Gastrocnemius medialis (tissue), 4 donors: Measurements from ENCODE around the gene RNU1-3. TPM values are rescaled to one million over a fixed set of nuclear protein-coding genes. Genes with fewer than 3 reads are reported as not detected.
A peak's percentile ranks its signal among the peaks of the same experiment; 100 is the strongest.
"Not testable (repeated sequence)": the region's sequence is repeated elsewhere in the genome, so short reads cannot be mapped to it uniquely, and the experiment has no call there.

Experiments used
- ATAC-seq, 2 donors: fragments of 150-250 bp; one replicate each; pipeline ENCODE4 v1.9.1; 2016
- DNase-seq, 2 donors: peaks; one replicate each; pipeline ENCODE4 v3.0.0-alpha.2; 2019
- H3K27ac ChIP-seq, 4 donors: fragments of 200-600 bp; sonication (generic); 1 replicate in 1 of 4; 2 replicates in 3 of 4; pipeline ENCODE4 v1.5.1; 2016 to 2018; ENCODE audit warnings: mild to moderate bottlenecking in 2 of 4, moderate library complexity in 1 of 4
- H3K27me3 ChIP-seq, 3 donors: fragments of 200-600 bp; sonication (generic) in 2 of 3; 1 replicate in 1 of 3; 2 replicates in 2 of 3; pipeline versions ENCODE4 v1.5.1 to v1.6.0; 2016 to 2019; ENCODE audit warnings: mild to moderate bottlenecking in 1 of 3, moderate library complexity in 1 of 3
- H3K36me3 ChIP-seq, 2 donors: fragments of 200-600 bp; sonication (generic) in 1 of 2; one replicate each; pipeline ENCODE4 v1.5.1; 2017 to 2018
- H3K4me1 ChIP-seq, 2 donors: fragments of 200-600 bp; sonication (generic) in 1 of 2; one replicate each; pipeline ENCODE4 v1.5.1; 2016 to 2017; ENCODE audit warnings: mild to moderate bottlenecking in 2 of 2
- H3K4me3 ChIP-seq, 4 donors: fragments of 200-600 bp; sonication (generic) in 3 of 4; 1 replicate in 1 of 4; 2 replicates in 3 of 4; pipeline ENCODE4 v1.5.1; 2016 to 2019; ENCODE audit warnings: mild to moderate bottlenecking in 2 of 4
- H3K9me3 ChIP-seq, 3 donors: fragments of 200-600 bp; sonication (generic) in 2 of 3; 1 replicate in 1 of 3; 2 replicates in 2 of 3; pipeline ENCODE4 v1.5.1; 2016 to 2019
- in situ Hi-C, 4 donors: fragments of 200-750 bp; cut with MboI; loops; one replicate each; pipeline versions ENCODE4 v1.15.0 to v1.8.0; 2017; ENCODE audit warnings: low sequenced_read_pairs in 4 of 4
- intact Hi-C: fragments of 100-400 bp; cut with DNase I; formaldehyde crosslinking; loops from one replicate; pipeline ENCODE4 v1.15.1; 2023; ENCODE audit warnings: low total_unique reads
- total RNA-seq, 4 donors: library from RNA; depleted of rRNA; stranded (reverse); fragments of >200 nt; gene quantifications; one replicate each; pipeline versions ENCODE4 v1.1.0 to v1.2.3, GENCODE V29; 2016
- TF ChIP-seq, protein P1 (sequence below), 5 experiments: fragments of 450-650 bp in 3 of 5; fragments of 200-600 bp in 2 of 5; sonication (generic) in 2 of 5; IDR thresholded peaks in 4 of 5; conservative IDR thresholded peaks in 1 of 5; 1 replicate in 4 of 5; 2 replicates in 1 of 5; pipeline ENCODE4 v1.5.1; 2016 to 2019; ENCODE audit warnings: antibody characterized with exemption in 5 of 5, mild to moderate bottlenecking in 3 of 5, moderate library complexity in 3 of 5

RNU1-3 gene
- total RNA-seq, 4 donors from 2014 or later: under 0.01 TPM; not detected in 3

GRCh38 chr1:16704502-16705100 lies 37.9 kb upstream of the RNU1-3 start:
- H3K4me3 ChIP-seq, H3K27ac ChIP-seq, H3K36me3 ChIP-seq, H3K9me3 ChIP-seq, DNase-seq, intact Hi-C loops, H3K4me1 ChIP-seq, H3K27me3 ChIP-seq, ATAC-seq, in situ Hi-C loops: not testable (repeated sequence)

DNA sequence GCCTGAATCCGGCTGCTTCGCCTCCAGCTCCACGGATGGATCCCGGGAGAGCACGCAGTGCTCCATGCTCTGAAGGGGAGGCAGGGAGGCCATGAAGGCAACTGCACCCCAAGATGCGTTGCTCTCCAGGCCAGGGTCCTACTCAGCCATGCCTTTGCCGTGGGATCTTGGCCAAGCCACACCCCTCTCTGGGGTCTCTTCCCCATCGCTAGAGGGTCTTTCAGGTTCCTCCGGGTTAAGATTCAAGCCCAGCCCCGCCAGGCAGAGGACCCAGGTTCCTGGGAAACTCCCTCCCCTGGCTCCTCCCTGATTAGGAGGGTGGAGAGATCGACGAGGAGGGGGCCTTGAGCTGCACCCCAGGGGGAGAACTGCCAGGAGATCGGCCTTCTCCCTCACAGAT lies 37.3 kb upstream of the RNU1-3 start:
- ATAC-seq, H3K27ac ChIP-seq, H3K27me3 ChIP-seq, H3K4me1 ChIP-seq, H3K36me3 ChIP-seq, H3K4me3 ChIP-seq, DNase-seq, intact Hi-C loops, in situ Hi-C loops, H3K9me3 ChIP-seq: not testable (repeated sequence)

GRCh38 chr1:16703602-16704001 lies 36.9 kb upstream of the RNU1-3 start:
- H3K27ac ChIP-seq, H3K36me3 ChIP-seq, H3K4me3 ChIP-seq, ATAC-seq, H3K27me3 ChIP-seq, intact Hi-C loops, H3K9me3 ChIP-seq, in situ Hi-C loops, DNase-seq, H3K4me1 ChIP-seq: not testable (repeated sequence)

GRCh38 chr1:16703141-16703540 lies 36.4 kb upstream of the RNU1-3 start:
- peak; percentile 47 to 71 for ATAC-seq
- H3K4me1 ChIP-seq, DNase-seq, H3K27ac ChIP-seq, intact Hi-C loops, H3K9me3 ChIP-seq, H3K36me3 ChIP-seq, in situ Hi-C loops, H3K27me3 ChIP-seq, H3K4me3 ChIP-seq: not testable (repeated sequence)
- TF ChIP-seq, protein P1, sequence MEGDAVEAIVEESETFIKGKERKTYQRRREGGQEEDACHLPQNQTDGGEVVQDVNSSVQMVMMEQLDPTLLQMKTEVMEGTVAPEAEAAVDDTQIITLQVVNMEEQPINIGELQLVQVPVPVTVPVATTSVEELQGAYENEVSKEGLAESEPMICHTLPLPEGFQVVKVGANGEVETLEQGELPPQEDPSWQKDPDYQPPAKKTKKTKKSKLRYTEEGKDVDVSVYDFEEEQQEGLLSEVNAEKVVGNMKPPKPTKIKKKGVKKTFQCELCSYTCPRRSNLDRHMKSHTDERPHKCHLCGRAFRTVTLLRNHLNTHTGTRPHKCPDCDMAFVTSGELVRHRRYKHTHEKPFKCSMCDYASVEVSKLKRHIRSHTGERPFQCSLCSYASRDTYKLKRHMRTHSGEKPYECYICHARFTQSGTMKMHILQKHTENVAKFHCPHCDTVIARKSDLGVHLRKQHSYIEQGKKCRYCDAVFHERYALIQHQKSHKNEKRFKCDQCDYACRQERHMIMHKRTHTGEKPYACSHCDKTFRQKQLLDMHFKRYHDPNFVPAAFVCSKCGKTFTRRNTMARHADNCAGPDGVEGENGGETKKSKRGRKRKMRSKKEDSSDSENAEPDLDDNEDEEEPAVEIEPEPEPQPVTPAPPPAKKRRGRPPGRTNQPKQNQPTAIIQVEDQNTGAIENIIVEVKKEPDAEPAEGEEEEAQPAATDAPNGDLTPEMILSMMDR (IDR thresholded peaks at IDR 0.05 in 4 of 5, conservative IDR thresholded peaks at IDR 0.05 in 1 of 5): peak in 1 of 5 experiments; percentile 16

DNA sequence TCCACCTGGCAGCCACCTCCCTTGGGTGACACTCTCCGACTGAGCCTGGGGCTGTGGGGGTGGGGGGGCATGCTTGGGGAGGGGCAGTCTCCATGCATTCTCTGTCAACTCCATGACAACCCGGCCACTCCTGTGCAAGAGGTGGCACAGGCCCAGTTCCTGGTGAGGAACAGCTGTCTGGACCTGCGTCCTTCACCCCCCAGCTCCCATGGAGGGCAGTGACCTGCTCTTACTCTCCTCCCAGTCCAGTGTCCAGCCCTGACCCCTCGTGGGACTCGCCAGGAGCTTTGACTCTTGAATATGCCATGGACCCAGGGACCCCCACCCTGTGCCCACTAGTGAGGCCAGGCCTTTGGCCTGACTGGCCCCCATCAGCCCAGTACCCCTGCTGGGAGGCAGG lies 35.5 kb upstream of the RNU1-3 start:
- H3K27ac ChIP-seq, intact Hi-C loops, DNase-seq, H3K9me3 ChIP-seq, H3K36me3 ChIP-seq, in situ Hi-C loops, H3K4me1 ChIP-seq, H3K4me3 ChIP-seq, ATAC-seq, H3K27me3 ChIP-seq: not testable (repeated sequence)

DNA sequence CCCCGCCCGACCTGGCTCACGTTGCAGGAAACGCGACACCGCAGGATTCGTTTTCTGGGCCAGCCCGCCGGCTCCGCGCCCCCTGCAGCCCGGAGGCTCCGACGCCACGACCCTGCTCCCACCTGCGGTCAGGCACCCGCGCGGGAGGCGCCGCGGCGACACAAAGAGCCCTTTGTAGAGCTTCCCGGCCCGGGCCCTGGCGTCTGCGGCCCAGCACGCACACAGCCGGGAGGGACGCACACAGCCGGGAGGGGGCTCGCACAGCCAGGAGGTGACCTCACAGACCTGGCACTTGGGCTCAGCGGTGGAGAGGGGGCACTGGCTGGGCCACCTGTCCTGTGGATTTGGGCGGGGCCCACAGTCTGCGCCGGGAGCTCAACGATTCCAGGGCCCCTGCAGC lies 34.4 kb upstream of the RNU1-3 start:
- H3K4me3 ChIP-seq, ATAC-seq, intact Hi-C loops, H3K9me3 ChIP-seq, H3K27ac ChIP-seq, in situ Hi-C loops, DNase-seq, H3K36me3 ChIP-seq, H3K27me3 ChIP-seq, H3K4me1 ChIP-seq: not testable (repeated sequence)

GRCh38 chr1:16700138-16700895 lies 33.6 kb upstream of the RNU1-3 start:
- in situ Hi-C loops, ATAC-seq: not testable (repeated sequence)

GRCh38 chr1:16699440-16699839 lies 32.7 kb upstream of the RNU1-3 start:
- intact Hi-C loops, H3K27ac ChIP-seq, ATAC-seq, H3K9me3 ChIP-seq, in situ Hi-C loops, H3K4me3 ChIP-seq, H3K4me1 ChIP-seq, H3K36me3 ChIP-seq, DNase-seq, H3K27me3 ChIP-seq: not testable (repeated sequence)

More at GRCh38 chr1:16700138-16700895, 33.6 kb upstream of the RNU1-3 start:
- DNase-seq, H3K9me3 ChIP-seq, H3K36me3 ChIP-seq, H3K4me1 ChIP-seq, intact Hi-C loops, H3K27me3 ChIP-seq, H3K27ac ChIP-seq, H3K4me3 ChIP-seq: not testable (repeated sequence)

GRCh38 chr1:16697152-16697551 lies 30.4 kb upstream of the RNU1-3 start:
- ATAC-seq: not testable (repeated sequence)

GRCh38 chr1:16696507-16697150 lies 29.9 kb upstream of the RNU1-3 start:
- H3K27me3 ChIP-seq, intact Hi-C loops, H3K9me3 ChIP-seq, ATAC-seq, H3K27ac ChIP-seq, H3K4me3 ChIP-seq, in situ Hi-C loops, H3K36me3 ChIP-seq, H3K4me1 ChIP-seq, DNase-seq: not testable (repeated sequence)

More at GRCh38 chr1:16697152-16697551, 30.4 kb upstream of the RNU1-3 start:
- H3K4me3 ChIP-seq, H3K36me3 ChIP-seq, H3K27me3 ChIP-seq, H3K9me3 ChIP-seq, DNase-seq, H3K4me1 ChIP-seq, in situ Hi-C loops, H3K27ac ChIP-seq, intact Hi-C loops: not testable (repeated sequence)

DNA sequence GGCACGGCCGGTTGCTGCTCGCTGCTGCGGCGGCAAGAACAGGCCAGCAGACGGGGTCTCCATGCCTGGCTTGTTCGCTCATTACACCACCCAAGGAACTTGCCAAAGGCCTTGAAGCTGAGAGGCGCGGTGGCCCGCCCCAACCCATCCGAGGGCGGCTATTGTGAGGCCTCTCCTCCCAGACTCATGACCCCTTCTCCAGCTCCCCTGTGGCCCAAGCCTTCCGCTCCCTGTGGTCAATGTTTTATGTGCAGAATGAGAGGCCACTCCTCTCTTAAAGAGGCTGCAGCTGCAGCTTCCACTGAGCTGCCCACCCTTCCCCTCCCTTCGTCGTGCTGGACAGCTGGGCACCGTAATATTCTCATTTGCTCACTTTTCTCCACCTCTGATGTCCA lies 27.6 kb upstream of the RNU1-3 start:
- ATAC-seq, H3K4me3 ChIP-seq, DNase-seq, H3K27ac ChIP-seq, H3K9me3 ChIP-seq, in situ Hi-C loops, H3K4me1 ChIP-seq, H3K36me3 ChIP-seq, intact Hi-C loops, H3K27me3 ChIP-seq: not testable (repeated sequence)
